ACHN (cell line): ENCODE data around the gene NEXMIF.
"Not testable (repeated sequence)": the region's sequence is repeated elsewhere in the genome, so short reads cannot be mapped to it uniquely, and the experiment has no call there.

Experiments used
- DNase-seq: peaks from one replicate; pipeline ENCODE4 v3.0.0-alpha.2; 2015
- in situ Hi-C: cut with HindIII; loops from 2 replicates; pipeline ENCODE4 v1.10.0; 2017; ENCODE audit warnings: low sequenced_read_pairs, low pct_ligation_motif_present, low pct_unique_long_range_greater_than_20kb

The NEXMIF gene

DNA sequence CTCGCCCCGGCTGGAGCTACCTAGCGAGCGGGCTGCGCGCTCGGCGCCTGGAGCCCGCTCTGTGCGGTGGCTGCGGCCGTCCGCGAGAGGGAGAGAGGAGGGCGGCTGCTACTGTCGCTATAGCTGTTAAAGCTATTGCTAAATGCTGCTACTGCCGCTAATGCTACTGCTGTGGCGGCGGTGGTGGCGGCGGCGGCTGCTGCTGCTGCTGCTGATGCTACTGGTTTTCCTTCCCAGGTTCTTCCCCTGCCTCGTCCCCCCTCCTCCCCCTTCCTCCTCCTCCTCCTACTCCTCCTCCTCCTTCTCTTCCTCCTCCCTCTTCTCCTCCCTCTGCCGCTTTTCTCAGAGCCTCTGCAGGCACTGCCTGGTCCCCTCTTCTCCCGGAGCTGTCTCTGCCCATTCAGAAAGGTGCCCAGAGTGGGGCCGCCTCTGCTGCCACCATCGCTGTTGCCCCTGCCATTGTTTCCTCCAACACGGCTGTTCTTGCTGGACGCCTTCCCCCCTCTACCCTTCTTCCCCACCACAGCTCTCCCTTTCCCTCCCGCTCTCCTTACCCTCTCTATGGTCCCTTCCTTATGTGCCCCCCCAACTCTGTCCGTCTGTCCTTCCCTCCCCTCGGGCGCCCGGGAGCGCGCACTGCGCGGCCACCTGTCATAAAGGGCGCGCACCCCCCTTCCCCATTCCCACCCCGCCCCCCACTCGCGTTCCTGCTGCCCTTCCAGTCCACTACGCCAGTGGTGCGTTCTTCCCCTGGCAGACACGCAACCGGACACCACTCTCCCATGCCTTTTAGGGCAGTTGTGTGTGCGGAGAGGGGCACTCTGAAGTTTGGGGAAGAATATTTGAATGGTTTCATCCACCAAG, at the start of gene NEXMIF:
NEXMIF (minus strand) TSS at position 228 of the 864 bp plus-strand sequence.
- in situ Hi-C loops, result no loop called here

DNA sequence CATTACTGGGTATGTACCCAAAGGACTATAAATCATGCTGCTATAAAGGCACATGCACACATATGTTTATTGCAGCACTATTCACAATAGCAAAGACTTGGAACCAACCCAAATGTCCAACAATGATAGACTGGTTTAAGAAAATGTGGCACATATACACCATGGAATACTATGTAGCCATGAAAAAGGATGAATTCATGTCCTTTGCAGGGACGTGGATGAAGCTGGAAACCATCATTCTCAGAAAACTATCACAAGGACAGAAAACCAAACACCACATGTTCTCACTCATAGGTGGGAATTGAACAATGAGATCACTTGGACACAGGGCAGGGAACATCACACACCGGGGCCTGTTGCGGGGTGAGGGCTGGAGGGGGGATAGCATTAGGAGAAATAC, 36.7 kb upstream of the NEXMIF start:
- DNase-seq, in situ Hi-C loops: not testable (repeated sequence)

More for the DNA sequence above, at the start of gene NEXMIF:
- DNase-seq, result no peak

DNA sequence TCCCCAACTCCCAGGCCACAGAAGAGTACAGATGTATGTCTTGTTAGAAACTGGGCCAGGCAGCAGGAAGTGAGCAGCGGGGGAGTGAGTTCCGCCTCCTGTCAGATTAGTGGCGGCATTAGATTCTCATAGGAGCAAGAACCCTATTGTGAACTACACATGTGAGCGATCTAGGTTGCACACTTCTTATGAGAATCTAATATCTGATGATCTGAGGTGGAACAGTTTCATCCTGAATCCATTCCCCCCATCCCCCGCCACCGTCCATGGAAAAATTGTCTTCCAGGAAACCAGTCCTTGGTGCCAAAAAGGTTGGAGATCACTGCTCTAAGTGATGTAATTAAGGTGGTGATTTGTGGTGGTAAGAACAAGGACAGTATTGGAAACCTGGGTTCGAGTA, 24.5 kb upstream of the NEXMIF start:
- in situ Hi-C loops, result no loop called here
- DNase-seq, result no peak

DNA sequence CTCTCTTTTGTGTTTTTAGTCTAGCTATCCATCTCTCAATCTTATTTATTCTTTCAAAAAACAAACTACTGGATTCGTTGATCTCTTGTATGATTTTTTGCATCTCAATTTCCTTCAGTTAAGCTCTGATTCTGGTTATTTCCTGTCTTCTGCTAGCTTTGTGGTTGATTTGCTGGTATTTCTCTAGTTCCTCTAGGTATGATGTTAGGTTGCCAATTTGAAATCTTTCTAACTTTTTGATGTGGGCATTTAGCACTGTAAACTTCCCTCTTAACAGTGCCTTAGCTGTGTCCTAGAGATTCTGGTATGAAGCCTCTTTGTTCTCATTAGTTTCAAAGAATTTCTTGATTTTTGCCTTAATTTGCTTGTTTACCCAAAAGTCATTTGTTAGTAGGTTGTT, 15.2 kb upstream of the NEXMIF start:
- DNase-seq, result no peak
- in situ Hi-C loops, result no loop called here

DNA sequence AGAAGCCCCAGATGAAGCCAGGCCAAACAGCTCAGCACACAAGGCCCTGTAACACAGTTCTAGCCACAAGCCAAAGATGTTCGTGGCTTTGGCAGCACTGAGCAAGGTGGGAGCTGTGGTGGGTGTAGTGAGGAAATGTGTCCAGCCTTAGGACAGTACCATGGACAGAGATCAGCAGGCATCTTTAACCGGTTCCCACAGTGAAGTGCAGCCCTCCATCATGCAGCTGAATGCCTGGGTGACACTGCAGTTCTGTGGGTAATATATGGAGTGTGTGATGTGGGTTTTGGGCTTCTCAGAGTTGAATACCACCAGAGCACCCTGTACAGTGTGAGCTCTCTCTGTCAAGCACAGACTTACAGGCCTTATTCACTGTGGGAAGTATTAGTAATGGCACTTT, 6.0 kb upstream of the NEXMIF start:
- in situ Hi-C loops, result no loop called here
- DNase-seq, result no peak

DNA sequence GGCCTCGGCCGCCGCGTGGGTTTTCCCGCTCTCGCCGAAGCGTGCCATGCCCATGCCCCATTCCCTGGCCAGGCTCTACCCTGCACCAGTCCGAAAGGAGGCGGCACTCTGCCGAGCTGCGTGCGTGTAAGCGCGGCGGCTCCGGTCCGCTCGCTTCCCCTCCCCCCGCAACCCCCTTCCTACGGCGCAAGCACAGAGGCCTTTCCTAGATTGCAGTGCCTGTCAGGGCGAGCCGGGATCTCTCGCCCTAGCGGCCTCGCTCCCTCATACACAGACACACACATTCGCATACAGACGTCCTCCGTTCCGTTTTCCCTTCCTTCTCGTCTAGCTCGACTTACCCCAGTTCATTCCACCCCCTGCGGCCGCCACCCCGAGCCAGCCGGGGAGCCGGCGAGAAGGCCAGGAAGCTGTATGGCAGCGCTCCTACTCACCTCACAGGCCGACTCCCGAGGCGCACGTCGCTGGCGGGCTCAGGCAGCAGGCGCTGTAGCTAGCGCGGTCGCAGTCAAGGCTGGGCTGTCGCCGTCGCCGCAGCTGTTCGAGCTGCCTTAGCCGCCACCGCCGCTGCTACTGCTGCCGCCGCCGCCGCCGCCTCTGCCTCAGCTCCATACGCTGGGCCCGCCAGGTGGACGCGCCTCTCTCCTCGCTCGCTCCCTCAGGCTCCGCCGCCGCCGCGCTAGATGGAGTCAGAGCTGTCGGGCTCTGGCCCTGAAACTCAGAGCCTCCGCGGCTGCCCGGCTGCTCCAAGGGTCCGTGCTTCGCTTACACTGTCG, 615 bp downstream of the NEXMIF start:
- in situ Hi-C loops, result no loop called here
- no peak for DNase-seq

DNA sequence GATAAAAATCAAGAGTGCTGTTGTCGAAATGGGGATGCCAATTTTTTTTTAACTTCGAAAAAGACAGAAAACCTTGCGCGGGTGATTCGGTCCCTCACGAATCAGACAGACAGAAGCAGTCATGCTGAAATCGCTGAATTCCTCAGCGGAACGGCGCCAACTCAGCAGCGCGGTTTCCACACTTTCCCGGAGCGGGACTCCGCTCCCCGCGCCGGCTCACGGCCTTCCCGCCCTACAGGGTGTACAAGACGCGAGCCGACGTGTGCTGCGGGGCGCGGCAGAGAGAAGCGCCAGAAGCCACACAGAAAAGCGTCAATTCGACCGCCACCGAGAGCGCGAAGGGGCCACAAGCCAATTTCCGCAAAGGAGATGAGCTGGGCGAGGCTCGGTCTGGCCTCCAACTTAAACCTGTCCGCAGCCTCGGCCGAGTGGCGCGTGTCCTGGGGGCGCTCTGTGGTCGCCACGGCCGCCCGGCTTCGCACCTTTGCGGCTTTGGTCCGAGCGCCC, 1.3 kb downstream of the NEXMIF start:
- DNase-seq, result no peak
- in situ Hi-C loops, result no loop called here

DNA sequence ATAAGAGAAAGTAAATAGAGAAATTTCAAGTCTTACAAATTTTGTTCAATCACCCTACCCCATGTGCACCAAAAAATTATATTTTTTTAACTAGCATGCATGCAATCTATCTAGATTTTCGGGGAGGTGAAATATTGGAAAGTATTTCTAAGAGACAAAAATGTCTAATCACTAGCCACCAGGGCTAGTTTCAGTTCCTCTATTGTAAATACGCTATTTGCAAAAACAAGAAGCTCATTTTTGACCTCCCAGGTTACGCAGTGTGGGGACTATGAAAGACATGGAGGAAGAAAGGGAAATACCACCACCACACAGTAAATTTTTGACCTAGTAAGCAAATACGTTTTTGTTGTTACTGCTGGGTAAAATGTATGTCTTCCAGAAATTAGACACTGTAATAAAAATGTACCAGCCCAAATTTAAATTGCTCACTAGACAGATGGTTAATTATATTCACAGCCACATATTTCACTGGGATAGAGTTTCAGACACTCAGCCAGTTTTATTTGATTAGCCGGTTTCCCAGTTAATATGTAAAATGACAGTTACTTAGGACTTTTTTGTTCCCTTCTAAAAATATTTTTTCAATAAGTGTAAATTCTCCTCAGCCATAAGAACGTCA, 2.2 kb downstream of the NEXMIF start:
- in situ Hi-C loops, result no loop called here

DNA sequence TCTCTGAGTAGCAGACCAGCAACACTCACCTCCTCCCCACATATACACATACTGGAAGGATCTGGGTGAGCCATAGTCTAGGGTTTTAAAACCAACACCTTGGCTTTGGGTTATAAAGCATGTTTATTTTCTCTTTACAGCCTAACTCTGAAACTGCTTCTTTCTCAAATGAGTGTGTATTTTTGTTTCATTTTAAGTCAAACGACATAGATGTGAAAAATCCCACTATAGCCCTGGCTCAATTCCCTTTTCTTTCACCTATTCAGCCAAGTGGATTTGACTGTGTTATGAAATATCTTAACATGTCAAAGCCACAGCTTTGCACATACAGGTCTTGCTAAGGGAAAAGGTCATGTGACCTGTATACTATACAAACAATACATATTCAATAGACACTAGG, 13.8 kb downstream of the NEXMIF start:
- DNase-seq, result no peak
- in situ Hi-C loops, result no loop called here

More for the DNA sequence above, 2.2 kb downstream of the NEXMIF start:
- no peak for DNase-seq

DNA sequence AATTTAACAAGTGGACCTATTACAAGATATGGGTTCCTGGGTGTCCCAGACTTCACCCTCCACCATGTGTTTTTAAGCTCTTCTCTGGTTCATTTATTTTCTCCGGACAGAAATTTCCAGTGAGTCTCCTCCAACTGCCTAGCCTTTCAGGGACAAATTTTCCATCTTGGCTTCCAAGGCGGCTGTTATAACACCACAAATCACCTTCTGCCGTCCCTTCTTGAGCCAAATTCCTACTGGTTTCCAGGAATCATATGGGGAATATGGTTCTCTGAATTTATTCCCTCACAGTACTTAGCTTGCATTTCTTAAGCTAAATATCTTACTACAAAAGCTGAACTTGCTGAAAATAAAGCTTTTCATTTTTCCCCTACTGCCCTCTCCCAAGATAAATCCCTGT, 18.8 kb downstream of the NEXMIF start:
- in situ Hi-C loops, result no loop called here
- no peak for DNase-seq

DNA sequence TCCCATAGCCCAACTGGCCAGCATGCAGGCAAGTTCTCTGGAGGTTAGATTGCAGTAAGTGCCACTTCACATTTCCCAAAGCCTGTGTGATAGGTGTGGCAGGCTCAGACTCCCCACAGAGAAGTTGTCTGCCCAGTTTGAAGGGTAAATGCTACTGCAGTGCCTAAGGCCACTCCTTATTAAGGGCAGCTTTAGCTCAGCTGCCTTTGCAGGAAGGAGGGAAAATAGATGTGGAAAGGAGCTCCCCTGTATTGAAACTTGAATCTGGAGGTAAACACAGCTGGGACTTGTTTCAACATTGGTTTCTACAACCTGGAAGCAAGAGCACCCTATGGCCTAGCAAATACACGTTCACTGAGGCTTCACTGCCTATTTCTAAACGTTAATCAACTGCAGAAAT, 22.4 kb downstream of the NEXMIF start:
- in situ Hi-C loops, result no loop called here
- no peak for DNase-seq

DNA sequence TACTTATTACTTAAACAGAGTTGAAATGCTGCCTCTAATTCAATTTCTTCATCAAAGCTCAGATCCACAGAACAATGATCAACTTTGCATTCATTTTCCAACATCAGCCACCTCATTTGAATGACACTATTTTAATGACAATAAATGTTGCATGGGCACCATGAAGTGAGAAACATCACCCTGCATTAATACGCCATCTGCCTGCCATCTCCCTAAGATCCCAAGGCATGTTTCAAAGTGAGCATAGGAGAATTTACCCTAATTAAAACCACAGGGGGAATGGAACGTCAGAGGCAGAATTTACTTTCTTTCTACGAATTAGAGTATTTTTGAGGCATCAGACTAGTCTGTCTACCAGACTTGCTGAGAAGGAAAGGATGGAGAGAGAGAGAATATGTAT, 32.7 kb downstream of the NEXMIF start:
- no peak for DNase-seq
- in situ Hi-C loops, result no loop called here

DNA sequence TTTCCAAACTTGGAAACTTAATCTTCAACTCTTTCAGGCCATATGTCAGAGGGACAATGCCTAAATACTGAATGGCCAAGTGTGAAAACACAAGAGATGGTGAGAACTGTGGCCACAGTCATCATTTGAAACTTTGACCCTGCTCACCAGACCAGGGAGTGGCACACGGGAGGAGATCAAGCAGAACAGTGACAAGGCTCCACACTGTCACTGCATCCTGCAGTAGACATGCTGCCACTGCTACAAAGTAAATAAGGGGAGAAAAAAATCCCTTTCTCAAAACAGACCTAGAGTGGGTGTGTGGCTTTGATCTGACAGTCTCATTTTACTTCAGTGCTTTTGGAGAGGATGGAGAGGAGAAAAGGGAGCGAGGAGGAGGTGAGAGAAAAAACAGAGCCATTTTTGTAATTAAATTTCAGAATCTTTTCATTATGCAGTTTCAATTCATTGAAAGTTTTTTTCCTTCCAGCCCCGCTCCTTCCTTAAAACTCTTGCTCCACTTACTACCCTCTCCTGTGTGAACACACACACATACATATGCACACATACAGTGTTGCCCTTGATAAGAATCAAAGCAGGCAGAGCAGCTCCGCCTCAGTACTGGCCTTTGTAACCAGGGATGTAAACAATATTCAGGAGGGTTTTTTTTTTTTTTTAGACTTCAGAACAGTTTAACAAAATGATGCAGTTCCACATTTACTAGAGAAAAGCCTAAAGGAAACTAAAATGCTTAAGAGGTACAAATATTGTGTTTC, 34.4 kb downstream of the NEXMIF start:
- in situ Hi-C loops, result no loop called here
- DNase-seq, result no peak

DNA sequence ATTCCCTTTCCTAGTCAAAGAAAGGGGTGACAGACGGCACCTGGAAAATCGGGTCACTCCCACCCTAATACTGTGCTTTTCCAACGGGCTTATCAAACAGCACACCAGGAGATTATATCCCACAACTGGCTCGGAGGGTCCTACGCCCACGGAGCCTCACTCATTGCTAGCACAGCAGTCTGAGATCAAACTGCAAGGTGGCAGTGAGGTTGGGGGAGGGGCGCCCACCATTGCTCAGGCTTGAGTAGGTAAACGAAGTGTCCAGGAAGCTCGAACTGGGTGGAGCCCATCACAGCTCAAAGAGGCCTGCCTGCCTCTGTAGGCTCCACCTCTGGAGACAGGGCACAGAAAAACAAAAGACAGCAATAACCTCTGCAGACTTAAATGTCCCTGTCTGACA, 42.9 kb downstream of the NEXMIF start:
- DNase-seq, in situ Hi-C loops: not testable (repeated sequence)

DNA sequence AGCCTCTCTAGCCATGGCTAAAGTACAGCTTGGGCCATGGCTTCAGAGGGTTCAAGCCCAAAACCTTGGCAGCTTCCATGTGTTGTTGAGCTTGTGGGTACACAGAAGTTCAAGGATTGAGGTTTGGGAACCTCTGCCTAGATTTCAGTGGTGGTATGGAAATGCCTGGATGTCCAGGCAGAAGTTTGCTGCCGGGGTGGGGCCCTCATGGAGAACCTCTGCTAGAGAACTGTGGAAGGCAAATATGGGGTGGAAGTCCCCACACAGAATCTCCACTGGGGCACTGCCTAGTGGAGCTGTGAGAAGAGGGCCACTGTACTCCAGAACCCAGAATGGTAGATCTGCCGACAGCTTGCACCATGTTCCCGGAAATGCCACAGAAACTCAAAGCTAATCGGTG, 59.5 kb downstream of the NEXMIF start:
- in situ Hi-C loops, result no loop called here
- no peak for DNase-seq

DNA sequence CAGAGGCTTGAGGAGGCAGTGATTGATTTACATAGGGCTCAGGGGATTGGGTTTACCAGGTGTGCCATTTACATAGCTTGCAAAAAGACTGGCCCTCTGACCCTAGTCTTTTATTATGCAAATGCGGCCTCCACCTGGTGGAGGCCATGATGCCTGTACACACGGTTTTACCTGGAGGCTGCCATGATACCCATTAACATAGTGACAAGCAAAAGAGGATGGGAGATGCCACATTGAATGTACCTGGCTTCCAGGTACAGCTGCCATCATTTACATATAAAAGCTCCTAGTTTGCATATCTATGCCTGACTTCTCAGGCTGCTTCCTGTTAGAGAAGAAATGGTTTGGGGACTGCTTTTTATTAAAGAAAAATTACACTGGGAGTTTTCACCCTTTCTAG, 72.0 kb downstream of the NEXMIF start:
- DNase-seq, result no peak
- in situ Hi-C loops, result no loop called here

DNA sequence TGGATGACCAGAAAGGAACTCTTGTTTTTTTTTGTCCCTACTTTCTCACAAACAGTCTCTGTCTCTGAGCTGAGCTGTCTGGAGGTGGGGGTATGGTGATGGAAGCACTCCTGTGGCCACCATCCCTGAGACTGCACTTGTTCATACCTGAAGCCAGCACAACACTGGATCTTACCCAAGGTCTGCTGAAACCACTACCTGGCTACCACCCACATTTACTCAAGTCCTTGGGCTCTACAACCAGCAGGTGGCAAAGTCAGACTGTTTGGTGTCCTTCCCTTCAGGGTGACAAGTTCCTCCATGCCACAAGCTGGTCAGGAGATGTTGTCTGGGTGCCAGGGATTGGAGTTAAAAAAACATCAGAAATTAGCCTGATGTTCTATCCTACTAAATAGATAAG, 89.7 kb downstream of the NEXMIF start:
- DNase-seq, result no peak
- in situ Hi-C loops, result no loop called here

DNA sequence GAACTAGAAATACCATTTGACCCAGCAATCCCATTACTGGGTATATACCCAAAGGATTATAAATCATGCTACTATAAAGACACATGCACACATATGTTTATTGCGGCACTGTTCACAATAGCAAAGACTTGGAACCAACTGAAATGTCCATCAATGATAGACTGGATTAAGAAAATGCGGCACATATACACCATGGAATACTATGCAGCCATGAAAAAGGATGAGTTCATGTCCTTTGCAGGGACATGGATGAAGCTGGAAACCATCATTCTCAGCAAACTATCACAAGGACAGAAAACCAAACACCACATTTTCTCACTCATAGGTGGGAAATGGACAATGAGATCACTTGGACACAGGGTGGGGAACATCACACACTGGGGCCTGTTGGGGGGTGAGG, 105.5 kb downstream of the NEXMIF start:
- DNase-seq, in situ Hi-C loops: not testable (repeated sequence)

DNA sequence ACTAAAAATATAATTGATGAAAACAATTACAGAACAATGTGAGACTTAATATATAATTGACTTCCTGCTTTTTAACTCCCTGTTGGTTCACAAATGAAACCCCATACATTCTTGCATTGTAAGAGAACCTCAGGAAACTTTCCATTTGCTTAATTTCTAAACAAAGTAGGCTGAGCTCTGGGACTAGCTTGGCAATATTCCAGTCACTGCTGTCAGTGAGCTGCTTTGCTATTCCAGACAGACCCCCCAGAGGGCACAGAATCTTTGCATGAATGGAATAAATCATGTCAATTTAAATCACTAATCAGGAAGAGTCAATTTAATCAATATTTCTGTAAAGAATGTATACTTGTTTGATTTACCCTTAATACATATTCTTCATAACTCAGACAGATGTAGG, 110.6 kb downstream of the NEXMIF start:
- in situ Hi-C loops, result no loop called here
- DNase-seq, result no peak
